ENCODE data around the gene KLF9. TPM values are rescaled to one million over a fixed set of nuclear protein-coding genes. Genes with fewer than 3 reads are reported as not detected.

The KLF9 gene
- total and polyA plus RNA-seq, 9 of the 15 experiments (the other 6 are each of a cell fraction or from before 2014, with no cell fraction given), result 3.3 to 11.9 (median 6.9) TPM

DNA sequence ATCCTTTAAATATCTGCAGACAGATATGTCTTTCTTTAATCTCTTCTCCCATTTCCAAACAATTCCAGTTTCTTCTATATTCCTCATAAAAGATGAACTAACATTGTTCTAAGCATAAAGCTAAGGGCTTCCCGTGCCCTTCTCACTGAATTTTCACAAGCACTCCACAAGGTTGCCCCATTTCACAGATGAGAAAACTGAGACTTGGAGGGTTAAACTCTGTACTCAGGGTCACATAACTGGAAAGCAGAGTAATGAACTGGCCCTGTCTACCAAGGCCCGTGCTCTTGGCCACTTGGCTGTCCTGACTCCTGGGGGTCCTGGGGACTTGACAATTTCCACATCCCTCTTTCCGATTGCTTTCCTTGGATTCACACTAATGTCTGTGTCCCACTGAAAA, 25.3 kb downstream of the KLF9 start (continued):
- TF ChIP-seq NELFE (IDR thresholded peaks at IDR 0.05; ENCODE audit: insufficient read depth, insufficient read length) (no peak), ZNF57 (CRISPR knock-in tag; IDR thresholded peaks at IDR 0.05) (no peak), CBFA2T2 (conservative IDR thresholded peaks at IDR 0.05) (no peak), SMARCA4 (IDR thresholded peaks at IDR 0.05) (no peak), FOXP1 (CRISPR knock-in tag; IDR thresholded peaks at IDR 0.05) (no peak), ATF7 (IDR thresholded peaks at IDR 0.05) (no peak), MCM5 (IDR thresholded peaks at IDR 0.05; ENCODE audit: low read depth) (no peak)
- TF ChIP-seq, protein P1, sequence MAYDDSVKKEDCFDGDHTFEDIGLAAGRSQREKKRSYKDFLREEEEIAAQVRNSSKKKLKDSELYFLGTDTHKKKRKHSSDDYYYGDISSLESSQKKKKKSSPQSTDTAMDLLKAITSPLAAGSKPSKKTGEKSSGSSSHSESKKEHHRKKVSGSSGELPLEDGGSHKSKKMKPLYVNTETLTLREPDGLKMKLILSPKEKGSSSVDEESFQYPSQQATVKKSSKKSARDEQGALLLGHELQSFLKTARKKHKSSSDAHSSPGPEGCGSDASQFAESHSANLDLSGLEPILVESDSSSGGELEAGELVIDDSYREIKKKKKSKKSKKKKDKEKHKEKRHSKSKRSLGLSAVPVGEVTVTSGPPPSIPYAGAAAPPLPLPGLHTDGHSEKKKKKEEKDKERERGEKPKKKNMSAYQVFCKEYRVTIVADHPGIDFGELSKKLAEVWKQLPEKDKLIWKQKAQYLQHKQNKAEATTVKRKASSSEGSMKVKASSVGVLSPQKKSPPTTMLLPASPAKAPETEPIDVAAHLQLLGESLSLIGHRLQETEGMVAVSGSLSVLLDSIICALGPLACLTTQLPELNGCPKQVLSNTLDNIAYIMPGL (CRISPR knock-in tag; IDR thresholded peaks at IDR 0.05), result no peak
- TF ChIP-seq, protein P2, sequence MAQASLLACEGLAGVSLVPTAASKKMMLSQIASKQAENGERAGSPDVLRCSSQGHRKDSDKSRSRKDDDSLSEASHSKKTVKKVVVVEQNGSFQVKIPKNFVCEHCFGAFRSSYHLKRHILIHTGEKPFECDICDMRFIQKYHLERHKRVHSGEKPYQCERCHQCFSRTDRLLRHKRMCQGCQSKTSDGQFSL (CRISPR knock-in tag; IDR thresholded peaks at IDR 0.05), result no peak
- TF ChIP-seq, protein P2 (tag; IDR thresholded peaks at IDR 0.05), result no peak
- TF ChIP-seq, protein P3, sequence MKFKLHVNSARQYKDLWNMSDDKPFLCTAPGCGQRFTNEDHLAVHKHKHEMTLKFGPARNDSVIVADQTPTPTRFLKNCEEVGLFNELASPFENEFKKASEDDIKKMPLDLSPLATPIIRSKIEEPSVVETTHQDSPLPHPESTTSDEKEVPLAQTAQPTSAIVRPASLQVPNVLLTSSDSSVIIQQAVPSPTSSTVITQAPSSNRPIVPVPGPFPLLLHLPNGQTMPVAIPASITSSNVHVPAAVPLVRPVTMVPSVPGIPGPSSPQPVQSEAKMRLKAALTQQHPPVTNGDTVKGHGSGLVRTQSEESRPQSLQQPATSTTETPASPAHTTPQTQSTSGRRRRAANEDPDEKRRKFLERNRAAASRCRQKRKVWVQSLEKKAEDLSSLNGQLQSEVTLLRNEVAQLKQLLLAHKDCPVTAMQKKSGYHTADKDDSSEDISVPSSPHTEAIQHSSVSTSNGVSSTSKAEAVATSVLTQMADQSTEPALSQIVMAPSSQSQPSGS (CRISPR knock-in tag; IDR thresholded peaks at IDR 0.05), result no peak
